ENCODE data around the gene UNC5A. TPM values are rescaled to one million over a fixed set of nuclear protein-coding genes. Genes with fewer than 3 reads are reported as not detected.
A peak's percentile ranks its signal among the peaks of the same experiment; 100 is the strongest.

UNC5A gene
- total RNA-seq, 3 donors from 2014 or later: 0.07 to 0.16 TPM; not detected in 1

- ATAC-seq: no peak
- intact Hi-C loops (cut with DNase I, micrococcal nuclease): no loop called here
Measured at GRCh38 chr5:176779537-176779936, 30.8 kb upstream of the UNC5A start.

DNA sequence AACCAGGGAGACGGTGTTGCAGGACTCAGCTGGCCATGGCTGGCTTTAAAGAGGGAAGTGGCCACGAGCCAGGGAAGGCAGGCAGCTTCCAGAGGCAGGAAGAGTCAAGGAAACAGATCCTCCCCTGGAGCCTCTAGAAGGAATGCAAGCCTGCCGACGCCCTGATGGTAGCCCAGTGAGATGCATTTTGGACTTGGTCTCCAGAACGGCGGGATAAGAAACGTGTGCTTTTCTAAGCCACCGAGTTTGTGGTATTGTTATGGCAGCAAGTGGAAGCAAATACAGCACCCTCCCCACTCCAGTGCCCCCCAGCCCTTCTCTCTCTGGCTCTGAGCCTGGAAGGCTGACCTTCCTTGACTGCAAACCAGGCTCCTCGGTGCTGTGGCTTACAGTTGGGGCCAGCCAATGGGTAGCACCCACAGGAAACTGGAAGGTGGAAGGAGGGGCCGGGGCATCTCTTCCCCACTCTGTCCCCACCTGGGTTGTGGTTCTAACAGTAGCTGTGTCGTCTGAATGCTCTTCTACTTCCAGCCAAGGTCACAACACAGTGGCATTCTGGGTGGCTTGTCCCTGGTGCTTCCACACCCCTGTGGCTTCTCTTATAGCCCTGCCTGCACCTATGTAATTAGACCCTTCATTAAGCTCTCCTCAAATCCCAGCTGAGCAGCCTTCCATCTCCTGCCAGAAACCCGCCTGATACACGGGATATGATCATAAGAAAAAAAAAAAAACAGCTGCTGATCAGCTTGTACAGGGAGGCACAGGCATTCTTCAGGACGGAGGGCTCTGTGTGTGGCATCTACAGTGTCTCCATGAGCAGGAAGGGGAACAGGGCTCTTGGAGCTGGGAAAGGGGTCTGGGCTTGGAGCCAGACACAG lies 29.9 kb upstream of the UNC5A start:
- Histone ChIP-seq H3K4me3 (no peak overlapping the region), H3K4me1 (ENCODE audit: low read depth) (no peaks in the 10 kb centered on the region), H3K36me3 (ENCODE audit: low read depth) (no peaks in the 10 kb centered on the region), H3K9me3 (no peaks in the 10 kb centered on the region)
- ATAC-seq: no peak
- intact Hi-C loops (cut with DNase I, micrococcal nuclease): no loop called here
- DNase-seq: peak in 1 of 3 donors; percentile 25
- TF ChIP-seq CTCF (IDR thresholded peaks at IDR 0.05): no peak

More at GRCh38 chr5:176779537-176779936, 30.8 kb upstream of the UNC5A start:
- TF ChIP-seq CTCF (IDR thresholded peaks at IDR 0.05): no peak
- Histone ChIP-seq H3K4me3 (no peak overlapping the region), H3K4me1 (ENCODE audit: low read depth) (no peaks in the 10 kb centered on the region), H3K36me3 (ENCODE audit: low read depth) (no peaks in the 10 kb centered on the region), H3K9me3 (no peaks in the 10 kb centered on the region)
- DNase-seq: peak in 1 of 3 donors; percentile 14

DNA sequence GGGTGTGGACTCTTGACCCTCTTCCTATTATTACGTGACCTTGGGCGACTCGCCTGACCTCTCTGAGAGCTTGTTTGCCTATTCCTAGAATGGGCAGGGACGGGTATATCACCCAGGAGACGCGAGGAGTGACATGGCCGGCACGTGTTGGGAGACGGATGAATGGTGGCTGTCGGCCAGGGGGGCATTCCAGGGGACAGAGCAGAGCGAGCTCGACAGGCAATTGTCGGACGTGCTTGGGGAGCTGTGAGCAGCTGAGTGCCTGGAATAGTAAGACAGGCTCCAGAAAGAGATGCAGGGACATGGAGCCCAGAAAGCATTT lies 29.3 kb upstream of the UNC5A start:
- no peak for TF ChIP-seq CTCF (IDR thresholded peaks at IDR 0.05)
- Histone ChIP-seq H3K4me1 (ENCODE audit: low read depth) (no peaks in the 10 kb centered on the region), H3K9me3 (no peaks in the 10 kb centered on the region), H3K4me3 (no peak overlapping the region), H3K36me3 (ENCODE audit: low read depth) (no peaks in the 10 kb centered on the region)
- intact Hi-C loops (cut with DNase I, micrococcal nuclease): no loop called here
- ATAC-seq: no peak
- DNase-seq: peak in 1 of 3 donors; percentile 47

- H3K9me3 ChIP-seq: no peaks in the 10 kb centered on the region
- intact Hi-C loops (cut with DNase I, micrococcal nuclease): no loop called here
- no peaks in the 10 kb centered on the region for H3K36me3 ChIP-seq (ENCODE audit: low read depth)
- TF ChIP-seq CTCF (IDR thresholded peaks at IDR 0.05): no peak
- H3K4me3 ChIP-seq: no peak overlapping the region
- peak in 1 of 3 donors; percentile 16 for DNase-seq
- no peaks in the 10 kb centered on the region for H3K4me1 ChIP-seq (ENCODE audit: low read depth)
- ATAC-seq: no peak
Measured at GRCh38 chr5:176781638-176782570, 28.5 kb upstream of the UNC5A start.

DNA sequence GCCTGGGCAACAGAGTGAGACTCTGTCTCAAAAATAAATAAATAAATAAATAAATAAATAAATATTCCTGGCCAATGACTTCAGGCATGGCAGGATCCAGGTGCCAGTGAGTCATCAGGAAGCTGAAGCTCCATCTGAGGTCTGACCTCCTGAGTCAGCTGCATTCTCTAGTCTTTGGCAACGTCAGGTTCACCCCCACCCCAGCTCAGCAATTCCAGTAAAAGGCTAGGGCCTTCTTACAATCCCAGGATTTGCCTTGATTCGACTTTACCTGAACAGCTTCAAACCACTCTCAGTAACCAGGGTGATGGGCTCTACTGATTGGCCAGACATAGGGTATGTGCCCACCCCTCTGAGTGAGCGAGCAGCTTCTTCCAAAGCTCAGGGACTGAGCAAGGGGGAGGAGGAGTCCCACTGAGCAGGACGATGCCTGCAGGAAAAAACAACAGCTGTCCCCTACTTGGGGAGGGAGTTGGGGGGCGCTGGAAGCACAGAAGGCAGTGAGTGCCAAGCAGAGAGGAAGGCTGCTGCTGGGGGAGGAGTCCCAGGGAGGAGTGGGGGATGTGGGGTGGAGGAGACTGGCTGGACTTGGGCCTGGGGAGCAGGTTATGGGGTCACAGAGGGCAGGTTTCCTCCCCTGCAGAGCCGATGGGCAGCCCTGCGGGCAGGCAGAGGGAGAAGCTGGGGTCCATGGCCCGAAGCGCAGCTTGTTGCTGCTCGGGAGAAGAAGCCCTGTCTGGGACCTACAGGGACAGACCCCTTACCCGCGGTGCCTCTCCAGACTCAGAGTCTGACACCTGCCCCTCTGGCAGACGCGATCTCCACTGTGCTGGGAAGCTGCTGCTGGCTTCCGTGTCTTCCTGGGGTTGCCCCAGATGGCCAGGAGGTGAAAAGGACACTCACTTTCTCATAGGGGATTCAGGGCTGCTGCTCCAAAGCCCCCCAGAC lies 25.9 kb upstream of the UNC5A start:
- peak in 1 of 3 donors; percentile 17 for DNase-seq
- TF ChIP-seq CTCF (IDR thresholded peaks at IDR 0.05): no peak
- Histone ChIP-seq H3K36me3 (ENCODE audit: low read depth) (no peaks in the 10 kb centered on the region), H3K4me3 (no peak overlapping the region), H3K9me3 (no peaks in the 10 kb centered on the region), H3K4me1 (ENCODE audit: low read depth) (no peaks in the 10 kb centered on the region)
- intact Hi-C loops (cut with DNase I, micrococcal nuclease): no loop called here
- ATAC-seq: no peak
